ENCODE measurements around the gene CCDC182.

The CCDC182 gene

DNA sequence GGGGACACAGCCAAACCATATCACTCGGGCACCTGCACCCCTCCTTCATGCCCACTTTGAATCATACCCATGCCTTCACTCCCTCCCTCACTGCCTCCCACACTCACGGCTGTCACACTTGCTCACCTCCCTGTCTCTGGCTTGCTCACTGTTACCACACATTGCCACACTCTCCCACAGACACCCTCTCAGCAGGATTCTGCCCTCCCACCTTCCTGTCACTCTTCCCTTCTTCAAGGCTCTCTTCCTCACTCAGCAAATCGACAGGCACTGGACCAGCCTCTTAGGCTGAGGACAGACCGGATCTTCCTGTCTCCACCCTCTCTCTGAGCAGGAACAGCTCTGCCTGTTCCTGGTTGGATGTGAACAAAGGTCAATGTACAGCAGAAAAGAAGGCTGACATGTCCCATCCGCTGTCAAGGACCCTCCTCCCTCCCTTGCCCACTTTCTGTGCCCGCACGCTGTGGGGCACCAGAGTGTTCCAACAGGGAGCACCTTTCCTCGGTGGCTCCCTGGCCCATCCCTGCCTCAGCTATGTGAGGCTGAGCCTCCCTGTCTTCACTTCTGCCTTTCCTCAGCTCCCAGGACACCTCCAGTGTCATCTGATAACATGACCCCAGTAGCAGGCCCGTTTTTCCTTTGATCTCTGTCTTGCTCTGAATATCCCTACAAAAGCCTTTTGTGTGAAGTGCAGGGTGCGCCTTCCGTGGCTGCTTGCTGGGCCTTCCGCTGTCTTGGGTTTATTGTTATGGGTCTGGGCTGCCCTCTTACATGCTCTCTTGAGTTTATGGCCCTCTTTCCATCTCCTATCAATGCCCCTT lies 47.0 kb downstream of the CCDC182 start:
- no peak overlapping the region for H2AFZ ChIP-seq (ENCODE audit: low read length)
- H3K4me2 ChIP-seq (ENCODE audit: low read length) = no peak overlapping the region

DNA sequence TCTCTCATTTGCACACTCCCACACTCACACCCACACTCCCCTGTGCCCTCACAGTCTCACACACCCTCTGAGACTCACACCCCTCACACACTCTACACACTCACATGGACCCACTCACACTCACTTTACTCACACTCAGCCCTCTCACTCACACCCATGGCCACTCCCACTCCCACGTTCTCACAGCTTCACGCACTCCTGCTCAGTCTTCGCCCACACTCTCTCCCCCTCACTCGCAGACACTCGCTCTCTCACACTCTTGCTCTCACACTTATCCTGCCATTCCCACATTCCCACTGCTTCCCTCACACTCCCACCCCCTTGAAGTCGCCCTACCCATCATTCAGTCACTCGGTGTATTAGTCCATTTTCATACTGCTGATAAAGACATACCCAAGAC lies 47.9 kb downstream of the CCDC182 start:
- H4K20me1 ChIP-seq (ENCODE audit: insufficient read depth, low read length) = no peaks in the 10 kb centered on the region
- H3K4me2 ChIP-seq (ENCODE audit: low read length) = no peak overlapping the region
- no peak overlapping the region for H3K9ac ChIP-seq (ENCODE audit: low read length)
- no peaks in the 10 kb centered on the region for H3K36me3 ChIP-seq (ENCODE audit: insufficient read depth, low read length)
- TF ChIP-seq EZH2 (IDR thresholded peaks at IDR 0.05; ENCODE audit: borderline replicate concordance, low read length) = no peak
- TF ChIP-seq, protein P1, sequence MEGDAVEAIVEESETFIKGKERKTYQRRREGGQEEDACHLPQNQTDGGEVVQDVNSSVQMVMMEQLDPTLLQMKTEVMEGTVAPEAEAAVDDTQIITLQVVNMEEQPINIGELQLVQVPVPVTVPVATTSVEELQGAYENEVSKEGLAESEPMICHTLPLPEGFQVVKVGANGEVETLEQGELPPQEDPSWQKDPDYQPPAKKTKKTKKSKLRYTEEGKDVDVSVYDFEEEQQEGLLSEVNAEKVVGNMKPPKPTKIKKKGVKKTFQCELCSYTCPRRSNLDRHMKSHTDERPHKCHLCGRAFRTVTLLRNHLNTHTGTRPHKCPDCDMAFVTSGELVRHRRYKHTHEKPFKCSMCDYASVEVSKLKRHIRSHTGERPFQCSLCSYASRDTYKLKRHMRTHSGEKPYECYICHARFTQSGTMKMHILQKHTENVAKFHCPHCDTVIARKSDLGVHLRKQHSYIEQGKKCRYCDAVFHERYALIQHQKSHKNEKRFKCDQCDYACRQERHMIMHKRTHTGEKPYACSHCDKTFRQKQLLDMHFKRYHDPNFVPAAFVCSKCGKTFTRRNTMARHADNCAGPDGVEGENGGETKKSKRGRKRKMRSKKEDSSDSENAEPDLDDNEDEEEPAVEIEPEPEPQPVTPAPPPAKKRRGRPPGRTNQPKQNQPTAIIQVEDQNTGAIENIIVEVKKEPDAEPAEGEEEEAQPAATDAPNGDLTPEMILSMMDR (IDR thresholded peaks at IDR 0.05; ENCODE audit: low read length) = no peak
- H3F3A ChIP-seq (ENCODE audit: insufficient read depth, low read length) = no peaks in the 10 kb centered on the region
- no peaks in the 10 kb centered on the region for H3K79me2 ChIP-seq (ENCODE audit: insufficient read depth, low read length)
- H3K27ac ChIP-seq (ENCODE audit: low read depth, low read length, poor library complexity, severe bottlenecking) = no peak overlapping the region
- no peaks in the 10 kb centered on the region for H3K4me1 ChIP-seq (ENCODE audit: insufficient read depth, low read length, severe bottlenecking)
- no peak overlapping the region for H3K4me3 ChIP-seq (ENCODE audit: low read depth, low read length, poor library complexity, severe bottlenecking)
- no peaks in the 10 kb centered on the region for H3K9me2 ChIP-seq (ENCODE audit: low read depth, low read length)
- H2AFZ ChIP-seq (ENCODE audit: low read length) = no peak overlapping the region
- no peaks in the 10 kb centered on the region for H3K27me3 ChIP-seq (ENCODE audit: insufficient read depth, low read length)
- H3K9me3 ChIP-seq (ENCODE audit: low read length) = no peaks in the 10 kb centered on the region

More for the DNA sequence above, 47.0 kb downstream of the CCDC182 start:
- Histone ChIP-seq H3K4me1 (ENCODE audit: insufficient read depth, low read length, severe bottlenecking) (no peaks in the 10 kb centered on the region), H3K27me3 (ENCODE audit: insufficient read depth, low read length) (no peaks in the 10 kb centered on the region), H3K27ac (ENCODE audit: low read depth, low read length, poor library complexity, severe bottlenecking) (no peak overlapping the region), H3F3A (ENCODE audit: insufficient read depth, low read length) (no peaks in the 10 kb centered on the region), H3K4me3 (ENCODE audit: low read depth, low read length, poor library complexity, severe bottlenecking) (no peak overlapping the region), H3K9me3 (ENCODE audit: low read length) (no peaks in the 10 kb centered on the region), H3K36me3 (ENCODE audit: insufficient read depth, low read length) (no peaks in the 10 kb centered on the region), H3K9ac (ENCODE audit: low read length) (no peak overlapping the region), H3K79me2 (ENCODE audit: insufficient read depth, low read length) (no peaks in the 10 kb centered on the region), H4K20me1 (ENCODE audit: insufficient read depth, low read length) (no peaks in the 10 kb centered on the region), H3K9me2 (ENCODE audit: low read depth, low read length) (no peaks in the 10 kb centered on the region)
- TF ChIP-seq EZH2 (IDR thresholded peaks at IDR 0.05; ENCODE audit: borderline replicate concordance, low read length) = no peak
- TF ChIP-seq, protein P1 (IDR thresholded peaks at IDR 0.05; ENCODE audit: low read length) = no peak

DNA sequence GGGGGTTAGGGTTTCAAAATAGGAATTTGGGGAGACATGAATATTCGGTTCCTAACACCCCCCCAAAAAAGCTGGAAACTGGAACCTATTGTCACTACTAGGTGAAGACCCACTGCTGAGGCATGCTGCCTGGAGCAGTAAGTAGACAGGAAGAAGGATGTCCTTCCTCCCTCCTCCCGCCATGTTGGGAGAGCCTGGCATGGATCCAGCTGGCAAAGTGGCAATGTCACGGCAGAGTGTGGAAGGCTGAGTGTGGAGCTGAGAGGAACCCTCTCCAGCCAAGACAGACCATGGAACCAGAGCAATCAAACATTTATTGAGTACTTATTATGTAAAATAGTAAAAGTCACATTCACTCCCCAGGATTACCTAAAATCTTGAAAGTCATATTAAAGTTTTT lies 49.0 kb downstream of the CCDC182 start:
- TF ChIP-seq, protein P1 (IDR thresholded peaks at IDR 0.05; ENCODE audit: low read length) = no peak
- no peak for TF ChIP-seq EZH2 (IDR thresholded peaks at IDR 0.05; ENCODE audit: borderline replicate concordance, low read length)
- H3K27me3 ChIP-seq (ENCODE audit: insufficient read depth, low read length) = no peaks in the 10 kb centered on the region

More for the DNA sequence above, 49.0 kb downstream of the CCDC182 start:
- H4K20me1 ChIP-seq (ENCODE audit: insufficient read depth, low read length) = no peaks in the 10 kb centered on the region
- H3F3A ChIP-seq (ENCODE audit: insufficient read depth, low read length) = no peaks in the 10 kb centered on the region
- H3K4me1 ChIP-seq (ENCODE audit: insufficient read depth, low read length, severe bottlenecking) = no peaks in the 10 kb centered on the region
- H3K9me2 ChIP-seq (ENCODE audit: low read depth, low read length) = no peaks in the 10 kb centered on the region
- no peak overlapping the region for H3K9ac ChIP-seq (ENCODE audit: low read length)
- no peak overlapping the region for H3K27ac ChIP-seq (ENCODE audit: low read depth, low read length, poor library complexity, severe bottlenecking)
- no peak overlapping the region for H3K4me2 ChIP-seq (ENCODE audit: low read length)
- H3K4me3 ChIP-seq (ENCODE audit: low read depth, low read length, poor library complexity, severe bottlenecking) = no peak overlapping the region
- no peaks in the 10 kb centered on the region for H3K79me2 ChIP-seq (ENCODE audit: insufficient read depth, low read length)
- no peaks in the 10 kb centered on the region; the same call in 1 of the 2 replicates for H3K36me3 ChIP-seq (ENCODE audit: insufficient read depth, low read length)
- peaks cover 8% of the 10 kb centered on the region; the same call in 1 of the 2 replicates for H3K9me3 ChIP-seq (ENCODE audit: low read length)
- no peak overlapping the region for H2AFZ ChIP-seq (ENCODE audit: low read length)
